NB4 (cell line): ENCODE results near the gene NCOA7.

Experiments
- DNase-seq: peaks from one replicate; pipeline ENCODE4 v3.0.0; 2010; ENCODE audit warnings: low read depth
- H3K4me3 ChIP-seq: one replicate; pipeline ENCODE4 v1.5.1; 2011; ENCODE audit warnings: mild to moderate bottlenecking, low read depth, low read length, moderate library complexity
- MAX ChIP-seq: IDR thresholded peaks from 2 replicates; pipeline ENCODE4 v1.6.1; 2011; ENCODE audit warnings: low read depth, low read length
- MYC ChIP-seq: IDR thresholded peaks from 2 replicates; pipeline ENCODE4 v1.6.1; 2011; ENCODE audit warnings: low read depth, low read length
- POLR2A ChIP-seq: IDR thresholded peaks from 2 replicates; pipeline ENCODE4 v1.6.1; 2011; ENCODE audit warnings: mild to moderate bottlenecking; ENCODE audit not compliant: insufficient read length; ENCODE audit errors: extremely low read depth
- TF ChIP-seq, protein P1 (sequence below): IDR thresholded peaks from one replicate; pipeline ENCODE4 v1.5.1; 2012; ENCODE audit warnings: low read depth, low read length

Gene NCOA7

DNA sequence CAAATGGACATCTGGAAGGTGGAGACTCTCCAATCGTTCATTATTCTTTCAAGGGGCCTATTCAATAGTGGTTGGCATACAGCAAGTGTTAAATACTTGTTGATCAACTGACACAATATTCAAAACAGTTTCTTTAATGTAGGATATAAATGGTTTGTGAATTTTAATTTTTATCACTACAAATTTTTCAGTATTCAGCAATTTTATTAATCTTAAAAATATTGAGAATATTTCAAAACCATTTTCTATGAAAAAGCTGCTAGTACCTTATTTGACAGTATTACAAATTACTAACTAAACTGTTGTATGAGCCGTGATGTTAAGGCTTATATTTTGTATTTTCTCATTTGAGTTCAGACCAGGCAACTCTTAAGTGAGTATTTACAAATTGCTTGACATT, 32.4 kb downstream of the NCOA7 start:
- TF ChIP-seq POLR2A, result no peak
- no peak for TF ChIP-seq MYC
- TF ChIP-seq, protein P1, sequence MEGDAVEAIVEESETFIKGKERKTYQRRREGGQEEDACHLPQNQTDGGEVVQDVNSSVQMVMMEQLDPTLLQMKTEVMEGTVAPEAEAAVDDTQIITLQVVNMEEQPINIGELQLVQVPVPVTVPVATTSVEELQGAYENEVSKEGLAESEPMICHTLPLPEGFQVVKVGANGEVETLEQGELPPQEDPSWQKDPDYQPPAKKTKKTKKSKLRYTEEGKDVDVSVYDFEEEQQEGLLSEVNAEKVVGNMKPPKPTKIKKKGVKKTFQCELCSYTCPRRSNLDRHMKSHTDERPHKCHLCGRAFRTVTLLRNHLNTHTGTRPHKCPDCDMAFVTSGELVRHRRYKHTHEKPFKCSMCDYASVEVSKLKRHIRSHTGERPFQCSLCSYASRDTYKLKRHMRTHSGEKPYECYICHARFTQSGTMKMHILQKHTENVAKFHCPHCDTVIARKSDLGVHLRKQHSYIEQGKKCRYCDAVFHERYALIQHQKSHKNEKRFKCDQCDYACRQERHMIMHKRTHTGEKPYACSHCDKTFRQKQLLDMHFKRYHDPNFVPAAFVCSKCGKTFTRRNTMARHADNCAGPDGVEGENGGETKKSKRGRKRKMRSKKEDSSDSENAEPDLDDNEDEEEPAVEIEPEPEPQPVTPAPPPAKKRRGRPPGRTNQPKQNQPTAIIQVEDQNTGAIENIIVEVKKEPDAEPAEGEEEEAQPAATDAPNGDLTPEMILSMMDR, result no peak
- TF ChIP-seq MAX, result no peak
- H3K4me3 ChIP-seq, result no peak overlapping the region
- DNase-seq, result no peak

- no peak for DNase-seq
- H3K4me3 ChIP-seq, result no peak overlapping the region
- TF ChIP-seq MYC (no peak), POLR2A (no peak), MAX (no peak)
- TF ChIP-seq, protein P1, result no peak
Measured at GRCh38 chr6:125824946-125825771, 34.4 kb downstream of the NCOA7 start.

DNA sequence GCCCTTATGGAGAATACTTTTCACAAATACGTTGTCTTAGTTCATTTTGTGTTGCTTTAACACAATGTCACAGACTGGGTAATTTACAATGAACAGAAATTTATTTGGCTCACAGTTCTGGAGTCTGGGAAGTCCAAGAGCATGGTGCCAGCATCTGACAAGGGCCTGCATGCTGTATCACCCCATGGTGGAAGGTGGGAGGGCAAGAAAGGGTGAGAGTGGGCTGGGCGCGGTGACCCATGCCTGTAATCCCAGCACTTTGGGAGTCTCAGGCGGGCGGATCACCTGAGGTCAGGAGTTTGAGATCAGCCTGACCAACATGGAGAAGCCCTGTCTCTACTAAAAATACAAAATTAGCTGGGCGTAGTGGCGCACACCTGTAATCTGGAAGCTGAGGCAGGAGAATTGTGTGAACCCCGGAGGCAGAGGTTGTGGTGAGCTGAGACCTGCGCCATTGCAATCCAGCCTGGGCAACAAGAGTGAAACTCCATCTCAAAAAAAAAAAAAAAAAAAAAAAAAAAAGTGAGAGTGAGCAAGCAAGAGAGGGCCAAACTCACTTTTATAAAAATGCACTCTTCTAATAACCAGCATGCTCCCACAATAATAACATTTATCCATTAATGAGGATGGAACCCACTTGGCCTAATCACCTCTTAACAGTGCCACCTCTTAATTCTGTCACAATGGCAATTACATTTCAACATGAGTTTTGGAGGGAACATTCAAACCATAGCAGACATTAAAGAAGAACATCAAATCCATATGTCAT, 36.1 kb downstream of the NCOA7 start:
- TF ChIP-seq MAX, result no peak
- TF ChIP-seq, protein P1, result no peak
- TF ChIP-seq MYC, result no peak
- TF ChIP-seq POLR2A, result no peak
- no peak for DNase-seq
- no peak overlapping the region for H3K4me3 ChIP-seq

- no peak for TF ChIP-seq POLR2A
- no peak for TF ChIP-seq MYC
- TF ChIP-seq, protein P1, result no peak
- no peak for TF ChIP-seq MAX
- H3K4me3 ChIP-seq, result no peak overlapping the region
- DNase-seq, result no peak
Measured at GRCh38 chr6:125827788-125828320, 37.1 kb downstream of the NCOA7 start.

- TF ChIP-seq POLR2A (no peak), MYC (no peak), MAX (no peak)
- TF ChIP-seq, protein P1, result no peak
- DNase-seq, result no peak
- H3K4me3 ChIP-seq, result no peak overlapping the region
Measured at GRCh38 chr6:125828476-125829039, 37.8 kb downstream of the NCOA7 start.
